Stimulated activated CD4-positive, alpha-beta T cell treated with anti-CD3 and anti-CD28 coated beads, Interleukin-15, amount 100 ng/mL, for 24 hours (primary cell): ENCODE data around the gene EMID1.

ENCODE experiments used
- DNase-seq: peaks from one replicate; pipeline ENCODE4 v3.0.0-alpha.2; 2020

EMID1 gene

GRCh38 chr22:29298641-29299040 lies 92.9 kb downstream of the EMID1 start:
- DNase-seq, result no peak

- no peak for DNase-seq
Observed at GRCh38 chr22:29299136-29299900, 93.6 kb downstream of the EMID1 start.

GRCh38 chr22:29300467-29300806 lies 94.7 kb downstream of the EMID1 start:
- no peak for DNase-seq

DNA sequence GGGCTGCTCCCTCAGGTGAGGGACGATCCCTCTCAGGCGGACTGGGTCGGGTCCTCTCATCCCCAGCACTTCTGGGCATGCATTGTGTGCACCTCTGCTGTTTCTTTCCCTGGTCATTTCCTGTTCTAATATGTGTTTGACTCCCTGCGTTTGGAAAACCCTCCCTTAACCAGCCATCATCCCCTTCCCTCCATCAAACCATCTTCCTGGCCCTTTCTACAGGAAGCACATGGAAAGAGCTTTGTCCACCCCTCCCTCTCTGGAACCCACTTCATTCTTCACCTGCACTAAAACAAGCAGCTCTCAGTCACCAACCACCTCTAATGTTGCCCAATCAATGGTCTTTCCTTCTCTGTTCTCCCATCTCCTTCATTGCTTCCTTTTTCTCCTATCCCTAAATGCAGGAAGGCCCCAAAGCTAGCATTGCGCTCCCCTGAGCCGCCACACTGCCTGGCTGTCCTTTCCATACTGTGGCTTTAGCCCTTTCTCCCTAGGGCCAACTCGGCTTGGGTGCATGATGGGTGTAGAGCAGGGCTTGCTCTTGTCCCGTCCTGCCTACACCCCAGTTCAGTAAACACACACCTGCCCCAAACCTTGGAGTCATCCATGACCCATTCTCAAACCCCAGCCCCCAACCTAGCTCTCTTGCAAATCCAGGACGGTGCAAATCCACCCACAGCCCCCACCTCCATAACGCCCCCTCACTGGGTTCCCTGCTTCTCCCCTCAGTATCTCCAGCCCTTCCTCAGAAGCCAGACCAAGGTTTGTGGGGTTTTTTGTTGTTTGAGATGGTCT lies 95.3 kb downstream of the EMID1 start:
- no peak for DNase-seq

- no peak for DNase-seq
Observed at GRCh38 chr22:29301716-29302401, 96.2 kb downstream of the EMID1 start.

DNA sequence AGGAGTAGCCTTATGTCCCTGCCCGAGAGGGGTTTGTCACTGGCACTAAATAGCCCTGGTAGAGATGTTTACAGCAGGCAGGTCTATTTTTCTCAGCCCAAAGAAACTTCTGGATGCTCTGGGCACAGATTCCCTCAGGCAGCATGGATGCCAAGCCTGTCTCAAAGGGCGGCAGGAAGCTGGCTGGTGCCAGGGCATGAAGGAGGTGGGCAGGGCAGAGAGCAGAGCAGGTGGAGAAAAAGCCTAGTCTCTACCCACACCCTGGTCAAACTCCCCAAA lies 96.6 kb downstream of the EMID1 start:
- DNase-seq, result no peak

DNA sequence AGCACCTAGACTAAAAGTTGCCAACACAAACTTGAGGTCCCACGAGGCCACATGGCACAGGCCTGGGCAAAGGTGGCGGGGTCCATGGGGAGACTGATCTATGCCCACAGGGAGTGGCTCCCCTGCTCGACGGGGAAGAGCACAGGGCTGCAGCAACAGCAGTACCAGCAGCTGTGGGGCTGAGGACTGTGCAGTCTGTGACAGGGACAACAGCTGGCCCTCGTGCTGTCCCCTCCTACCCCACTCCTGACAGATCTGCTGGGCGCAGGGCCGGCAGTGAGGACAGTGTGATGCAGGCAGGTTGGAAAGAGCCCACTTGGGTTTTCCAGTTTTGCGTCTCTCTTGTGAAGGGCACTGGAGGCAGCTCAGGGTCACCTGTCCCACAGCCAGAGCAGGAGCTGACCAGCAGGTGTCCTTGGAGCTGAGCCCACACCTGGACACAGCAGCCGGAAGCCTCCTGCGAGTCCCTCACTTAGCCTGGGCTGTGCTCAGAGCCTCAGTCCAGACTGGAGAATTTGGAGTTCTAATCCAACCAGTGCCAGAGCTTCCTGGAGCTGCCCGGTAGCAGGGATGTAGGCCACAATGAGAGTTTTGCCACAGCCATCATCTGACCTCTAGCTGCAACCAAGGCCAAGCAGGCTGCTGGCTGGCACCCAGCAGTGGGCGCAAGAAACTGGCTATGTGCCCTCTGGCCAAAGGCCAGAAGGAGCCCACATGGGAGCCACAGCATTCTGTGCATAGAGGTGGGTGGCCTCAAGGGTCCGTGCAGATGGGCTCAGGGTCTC lies 97.2 kb downstream of the EMID1 start:
- no peak for DNase-seq

DNA sequence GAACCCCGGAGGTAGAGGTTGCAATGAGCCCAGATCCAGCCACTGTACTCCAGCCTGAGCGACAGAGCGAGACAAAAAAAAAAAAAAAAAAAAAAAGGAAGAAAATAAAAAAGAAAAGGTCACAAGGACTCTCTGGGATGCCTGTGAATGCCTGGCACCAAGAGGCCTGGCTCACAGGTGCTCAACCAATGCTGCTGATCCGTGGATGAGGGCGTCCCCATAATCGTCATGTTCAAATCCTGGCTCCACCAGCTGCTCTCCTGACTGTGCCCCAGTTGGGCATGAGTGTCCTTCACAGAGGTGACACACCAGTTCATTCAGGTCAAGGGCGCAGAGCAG lies 100.1 kb downstream of the EMID1 start:
- DNase-seq, result no peak

DNA sequence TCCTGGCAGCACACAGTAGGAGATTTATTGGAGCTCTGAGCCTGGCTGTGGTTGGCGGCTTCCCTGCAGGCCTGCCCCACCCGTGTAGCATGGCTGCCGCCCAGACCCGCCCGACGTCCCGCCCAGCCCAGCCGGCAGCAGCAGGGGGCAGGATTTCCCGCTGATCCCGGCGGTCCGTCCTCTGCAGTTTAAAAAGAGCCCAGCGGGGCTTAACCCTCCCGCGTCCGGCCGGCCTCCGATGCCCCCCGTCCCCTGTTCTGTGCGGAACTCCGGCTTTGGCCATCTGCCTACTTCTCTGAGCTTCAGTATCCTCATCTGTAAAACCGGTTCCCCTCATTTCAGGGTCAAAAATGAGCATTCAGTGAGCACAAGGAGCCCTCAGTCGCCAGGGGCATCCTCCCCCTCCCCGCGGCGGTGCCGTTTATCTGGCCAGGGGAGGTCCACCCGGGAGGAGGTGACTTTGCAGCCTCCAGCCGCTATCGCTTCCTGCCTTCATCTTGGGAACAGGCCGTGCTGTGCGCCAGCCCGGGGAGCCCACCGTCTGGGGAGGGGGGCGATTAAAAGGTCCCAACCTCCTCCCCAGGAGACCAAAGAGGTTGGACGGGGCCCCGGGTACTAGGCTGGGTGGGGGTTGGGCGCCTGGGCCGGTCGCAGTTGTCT lies 100.6 kb downstream of the EMID1 start, which contains the start of gene GAS2L1:
TSS of gene GAS2L1 (plus strand) at position 476 of the 660 bp plus-strand sequence. CDS start 1,456 bp downstream, outside the sequence.
- peak; percentile 68 for DNase-seq

- peak; percentile 65 for DNase-seq
Observed at GRCh38 chr22:29306835-29307595, 101.3 kb downstream of the EMID1 start.

GRCh38 chr22:29307596-29308147 lies 102.0 kb downstream of the EMID1 start:
- no peak for DNase-seq

- no peak for DNase-seq
Observed at GRCh38 chr22:29308148-29308790, 102.6 kb downstream of the EMID1 start.

DNA sequence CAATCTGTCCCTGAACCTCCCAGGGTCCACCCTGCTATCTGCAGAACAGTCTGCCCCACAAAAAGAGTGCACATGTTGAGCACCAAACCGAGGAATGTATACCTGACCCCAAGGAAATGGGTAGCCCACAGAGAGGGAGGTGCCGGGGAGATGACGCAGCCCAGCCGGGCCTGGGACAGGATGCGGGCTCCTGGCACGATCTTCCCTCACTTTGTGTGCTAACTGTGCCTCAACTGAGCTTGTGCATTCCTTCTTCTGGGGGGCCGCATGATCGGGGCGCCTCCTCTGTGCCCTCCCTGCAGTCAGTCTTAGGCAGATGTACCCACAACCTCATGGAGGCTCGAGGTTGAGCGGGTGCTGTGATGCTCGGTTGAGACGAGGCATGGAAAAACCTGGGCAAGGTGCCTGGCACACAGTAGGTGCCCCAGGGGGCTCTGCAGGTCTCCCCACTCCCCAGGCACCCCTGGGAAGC lies 103.1 kb downstream of the EMID1 start:
- DNase-seq, result peak; percentile 44
